NAMALWA (cell line): ENCODE data around the gene ITIH5.
"Not testable (repeated sequence)": the region's sequence is repeated elsewhere in the genome, so short reads cannot be mapped to it uniquely, and the experiment has no call there.

Source experiments
- DNase-seq: peaks from one replicate; pipeline ENCODE4 v3.0.0-alpha.2; 2015; ENCODE audit warnings: low spot score

ITIH5 gene

GRCh38 chr10:7687228-7687907 is 20.6 kb upstream of the ITIH5 start:
- peak; percentile 95 for DNase-seq

- no peak for DNase-seq
These were observed 19.8 kb upstream of the ITIH5 start for GRCh38 chr10:7686351-7687171.

- DNase-seq = not testable (repeated sequence)
These were observed 13.3 kb upstream of the ITIH5 start for GRCh38 chr10:7680078-7680477.

GRCh38 chr10:7679256-7679655 is 12.5 kb upstream of the ITIH5 start:
- DNase-seq = no peak

- DNase-seq = no peak
These were observed 5.8 kb upstream of the ITIH5 start for GRCh38 chr10:7672341-7673134.

DNA sequence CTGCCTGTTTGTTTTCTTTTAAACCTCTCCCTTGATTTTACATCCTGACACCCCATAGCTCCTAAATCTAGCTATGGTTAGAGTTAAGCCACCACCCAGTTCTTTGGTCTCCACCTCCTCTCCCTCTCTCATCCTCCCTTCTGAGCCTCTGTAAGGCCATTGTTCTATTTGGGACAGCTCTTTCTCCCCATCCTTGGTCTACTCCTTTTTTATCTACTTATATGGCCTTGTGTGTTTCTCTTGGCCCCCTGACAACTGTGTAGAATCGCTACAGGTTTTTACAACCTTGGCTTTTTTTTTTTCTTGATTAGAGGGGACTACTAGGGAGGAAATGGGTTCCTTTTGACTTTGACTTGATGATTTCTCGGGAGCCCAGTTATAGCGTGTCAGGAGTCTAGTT is 3.4 kb upstream of the ITIH5 start:
- no peak for DNase-seq

DNA sequence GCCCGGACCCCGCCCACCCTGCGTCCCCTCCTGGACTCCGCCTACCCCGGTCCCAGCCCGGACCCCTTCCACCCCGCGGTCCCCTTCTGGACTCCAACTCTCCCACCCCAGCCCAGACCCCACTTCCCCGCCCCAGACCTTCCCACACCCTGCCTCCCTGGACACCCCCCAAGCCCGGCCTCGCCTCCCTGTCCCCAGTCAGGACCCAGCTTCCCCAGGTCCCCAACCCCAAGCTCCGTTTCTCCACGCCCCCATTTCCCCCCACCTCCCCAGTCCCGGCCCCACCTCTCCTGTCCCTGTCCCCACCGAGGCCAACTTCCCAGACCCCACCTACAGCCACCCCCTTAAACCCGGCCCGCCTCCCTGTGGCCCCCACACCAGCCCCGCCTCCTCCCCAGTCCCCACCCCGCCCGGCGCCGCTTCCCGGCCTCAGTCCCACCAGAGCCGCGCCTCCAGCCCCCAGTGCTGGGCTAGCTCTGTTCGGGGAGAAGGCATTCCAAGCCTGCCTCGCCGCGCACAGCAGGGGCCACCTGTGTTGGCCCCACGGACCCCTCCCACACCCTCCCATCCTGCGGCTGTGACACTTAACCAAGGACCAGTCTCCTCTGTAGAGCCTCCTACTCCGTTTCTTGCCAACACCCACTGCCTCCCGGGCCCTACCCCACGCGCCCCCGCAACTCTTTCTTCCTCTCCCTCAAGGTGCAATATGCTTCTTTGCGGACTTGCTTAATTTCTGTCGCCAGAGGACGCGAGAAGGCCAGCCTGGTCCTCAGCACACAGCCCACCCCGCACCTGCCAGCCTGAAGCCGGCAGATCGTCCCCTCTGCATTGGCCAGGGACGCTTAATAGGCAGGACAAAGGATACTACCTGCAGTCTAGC is 736 bp upstream of the ITIH5 start:
- DNase-seq = no peak

GRCh38 chr10:7665767-7666166 is 999 bp downstream of the ITIH5 start:
- DNase-seq = no peak

DNA sequence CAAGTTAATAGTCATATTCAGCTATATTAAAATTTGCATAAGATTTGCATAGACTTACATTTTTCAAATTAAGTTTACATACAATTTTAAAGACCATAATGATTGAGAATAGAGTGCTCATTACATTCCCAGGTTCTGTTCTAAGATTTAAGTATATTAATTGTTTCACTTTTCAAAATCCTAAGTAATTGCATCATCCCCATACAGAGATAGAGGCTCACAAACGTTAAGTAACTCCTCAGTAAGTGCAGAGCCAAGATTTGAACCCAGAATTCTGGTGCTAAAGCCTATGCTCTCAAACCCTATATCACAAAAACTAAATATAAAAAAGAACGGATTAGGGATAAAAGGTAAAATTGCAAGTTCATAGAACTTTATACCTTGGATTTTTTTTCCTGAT is 2.1 kb downstream of the ITIH5 start:
- no peak for DNase-seq

DNA sequence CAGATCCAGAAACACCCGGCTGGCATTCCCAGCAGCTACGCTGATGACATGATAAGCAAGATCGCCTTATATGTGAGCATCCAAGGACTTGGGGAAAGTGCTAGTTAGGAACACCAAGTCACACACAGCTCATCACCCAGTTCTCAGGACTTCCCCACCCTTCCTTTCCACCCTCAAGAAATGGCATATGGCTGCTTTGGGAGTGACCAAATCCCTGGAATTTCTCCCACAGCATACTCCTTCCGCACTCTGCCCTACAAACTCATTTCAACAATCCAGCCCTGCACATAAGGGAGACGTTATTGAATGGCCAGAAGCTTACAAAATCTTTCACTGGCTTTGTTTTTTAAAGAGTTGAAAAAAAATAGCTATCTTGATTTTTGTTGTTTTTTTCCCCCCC is 4.2 kb downstream of the ITIH5 start:
- DNase-seq = no peak

GRCh38 chr10:7659560-7659959 is 7.2 kb downstream of the ITIH5 start:
- no peak for DNase-seq

DNA sequence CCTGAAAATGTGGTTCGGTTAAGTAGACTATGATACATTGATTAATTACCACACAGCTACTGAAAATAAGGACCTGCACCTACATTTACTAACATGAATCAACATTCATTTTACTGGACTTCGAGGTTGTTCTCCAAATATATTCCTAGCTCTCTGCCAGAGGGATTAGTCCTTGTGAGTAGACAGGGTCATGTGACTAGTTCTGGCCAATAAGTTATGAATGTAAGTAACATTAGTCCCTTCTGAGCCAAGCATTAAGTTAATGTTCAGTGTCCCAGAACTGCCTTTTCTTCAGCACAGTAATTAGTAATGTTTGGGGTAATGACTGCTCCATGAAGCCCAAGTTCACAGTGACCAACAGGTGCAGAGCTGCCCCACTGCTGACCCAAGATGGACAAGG is 9.2 kb downstream of the ITIH5 start:
- DNase-seq = no peak

DNA sequence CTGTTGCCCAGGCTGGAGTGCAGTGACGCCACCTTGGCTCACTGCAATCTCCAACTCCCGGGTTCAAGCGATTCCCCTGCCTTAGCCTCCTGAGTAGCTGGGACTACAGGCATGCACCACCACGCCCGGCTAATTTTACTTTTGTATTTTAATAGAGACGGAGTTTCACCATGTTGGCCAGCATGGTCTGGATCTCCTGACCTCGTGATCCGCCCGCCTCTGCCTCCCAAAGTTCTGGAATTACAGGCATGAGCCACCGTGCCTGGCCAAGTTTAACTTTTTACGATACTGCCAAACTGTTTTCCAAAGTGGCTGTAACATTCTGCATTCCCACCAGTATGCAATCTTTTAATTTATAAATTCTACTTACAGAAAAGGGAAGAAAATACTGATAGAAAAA is 9.7 kb downstream of the ITIH5 start:
- DNase-seq = not testable (repeated sequence)

DNA sequence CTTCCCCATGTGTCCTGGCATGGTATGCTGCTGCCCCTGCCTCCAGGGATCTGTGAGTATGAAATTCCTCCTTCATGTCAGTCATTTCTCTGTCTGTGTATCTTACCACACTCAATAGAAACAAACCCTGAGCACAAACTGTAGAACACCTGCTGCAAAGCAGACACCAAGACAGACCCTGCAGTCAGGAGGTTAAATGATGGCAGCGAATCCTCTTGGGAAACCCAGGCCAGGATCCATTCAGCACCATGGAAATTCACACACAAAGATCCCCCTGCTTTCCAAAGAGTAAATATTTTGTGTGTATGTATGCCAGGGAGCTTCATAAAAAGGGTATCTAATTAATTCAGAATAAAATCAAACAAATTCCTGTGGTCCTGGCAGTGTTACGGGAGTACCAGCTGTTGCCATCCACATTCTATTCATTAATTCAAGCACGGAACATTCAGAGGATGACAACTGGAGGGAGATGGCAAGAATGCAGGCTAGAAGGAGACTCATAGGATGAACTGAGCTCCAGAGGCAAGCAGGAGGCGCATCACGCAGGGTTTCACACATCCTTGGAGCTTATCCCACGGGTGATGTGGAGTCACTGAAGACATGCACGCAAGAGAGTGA is 14.8 kb downstream of the ITIH5 start:
- DNase-seq = no peak

GRCh38 chr10:7649673-7650300 is 17.0 kb downstream of the ITIH5 start:
- DNase-seq = no peak

GRCh38 chr10:7647062-7647664 is 19.6 kb downstream of the ITIH5 start:
- DNase-seq = no peak

GRCh38 chr10:7642491-7643011 is 24.2 kb downstream of the ITIH5 start:
- DNase-seq = no peak

GRCh38 chr10:7635408-7636125 is 31.2 kb downstream of the ITIH5 start:
- no peak for DNase-seq

- no peak for DNase-seq
These were observed 32.4 kb downstream of the ITIH5 start for GRCh38 chr10:7634142-7634894.
